DND-41 (cell line): Measurements from ENCODE around the gene STX3.

Experiments used
- ATAC-seq: fragments of 200-7000 bp; cut with Tn5 transposase; 3 replicates; pipeline ENCODE4 v1.9.1; 2021; ENCODE audit warnings: low read depth; ENCODE audit not compliant: insufficient read depth
- DNase-seq: peaks from one replicate; pipeline ENCODE4 v3.0.0-alpha.2; 2020
- H2AFZ ChIP-seq: 2 replicates; pipeline ENCODE4 v1.6.0; 2012; ENCODE audit warnings: low read depth, low read length
- H3K27ac ChIP-seq: 2 replicates; pipeline ENCODE4 v1.5.1; 2012; ENCODE audit warnings: low read length, inconsistent platforms
- H3K27me3 ChIP-seq: fragments of 200-600 bp; sonication (generic); 2 replicates; pipeline ENCODE4 v1.6.0; 2012; ENCODE audit warnings: low read length, mild to moderate bottlenecking, inconsistent platforms; ENCODE audit not compliant: insufficient read depth, poor library complexity
- H3K36me3 ChIP-seq: 2 replicates; pipeline ENCODE4 v1.5.1; 2012; ENCODE audit warnings: low read length, inconsistent platforms; ENCODE audit not compliant: insufficient read depth
- H3K4me1 ChIP-seq: 2 replicates; pipeline ENCODE4 v1.5.1; 2012; ENCODE audit warnings: mild to moderate bottlenecking, low read length; ENCODE audit not compliant: insufficient read depth
- H3K4me2 ChIP-seq: 2 replicates; pipeline ENCODE4 v1.6.0; 2012; ENCODE audit warnings: mild to moderate bottlenecking, moderate library complexity, low read length, inconsistent platforms; ENCODE audit not compliant: insufficient read depth
- H3K4me3 ChIP-seq, 2 experiments: fragments of 200-600 bp in 1 of 2; shearing (Covaris generic) in 1 of 2; 2 replicates each; pipeline ENCODE4 v1.5.1; 2012 to 2016; ENCODE audit warnings: inconsistent platforms in 2 of 2, low read length in 2 of 2, mild to moderate bottlenecking in 2 of 2, low read depth in 1 of 2, moderate library complexity in 1 of 2
- H3K79me2 ChIP-seq: 2 replicates; pipeline ENCODE4 v1.6.0; 2012; ENCODE audit warnings: low read length, inconsistent platforms; ENCODE audit not compliant: insufficient read depth
- H3K9ac ChIP-seq: 2 replicates; pipeline ENCODE4 v1.6.0; 2012; ENCODE audit warnings: low read depth, mild to moderate bottlenecking, inconsistent platforms, low read length, moderate library complexity
- H3K9me3 ChIP-seq: 2 replicates; pipeline ENCODE4 v1.5.1; 2012; ENCODE audit warnings: low read length, moderate library complexity, mild to moderate bottlenecking, inconsistent platforms; ENCODE audit not compliant: insufficient read depth, severe bottlenecking
- H4K20me1 ChIP-seq: 2 replicates; pipeline ENCODE4 v1.6.0; 2012; ENCODE audit warnings: low read length; ENCODE audit not compliant: insufficient read depth
- EZH2 ChIP-seq: IDR thresholded peaks from 3 replicates; pipeline ENCODE4 v1.6.1; 2012; ENCODE audit warnings: borderline replicate concordance, low read depth, mild to moderate bottlenecking, moderate library complexity, low read length, inconsistent platforms; ENCODE audit not compliant: severe bottlenecking
- TF ChIP-seq, protein P1 (sequence below): IDR thresholded peaks from 2 replicates; pipeline ENCODE4 v1.5.1; 2012; ENCODE audit warnings: borderline replicate concordance, low read length, moderate library complexity, mild to moderate bottlenecking; ENCODE audit not compliant: poor library complexity, severe bottlenecking; ENCODE audit errors: extremely low read depth

The STX3 gene

DNA sequence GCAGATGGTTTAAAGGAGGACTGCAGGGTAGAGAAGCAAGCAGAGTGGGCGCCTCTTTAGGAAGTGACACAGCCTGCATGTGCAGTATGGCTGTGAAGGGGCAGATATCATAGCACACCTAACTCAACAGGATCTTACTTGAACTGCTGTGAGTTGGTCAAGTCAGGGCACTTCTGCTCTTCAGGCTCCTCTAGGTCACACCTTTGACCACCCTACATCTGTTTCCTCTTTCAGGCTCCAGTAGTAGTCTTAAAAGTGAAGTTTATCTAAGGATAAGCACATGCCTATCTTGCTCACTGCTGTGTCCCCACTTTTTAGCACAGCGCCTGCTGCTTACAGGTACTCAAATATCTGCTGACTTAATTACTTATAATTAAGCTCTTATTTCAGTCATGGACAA, 48.9 kb downstream of the STX3 start:
- Histone ChIP-seq H3K27ac (no peak overlapping the region), H3K27me3 (no peaks in the 10 kb centered on the region), H3K79me2 (peaks cover 5% of the 10 kb centered on the region; the same call in 1 of the 2 replicates), H3K9me3 (no peaks in the 10 kb centered on the region), H2AFZ (no peak overlapping the region), H4K20me1 (no peaks in the 10 kb centered on the region), H3K9ac (no peak overlapping the region), H3K4me2 (no peak overlapping the region), H3K4me3 (no peak overlapping the region), H3K4me1 (peaks cover 6% of the 10 kb centered on the region), H3K36me3 (peaks cover 37% of the 10 kb centered on the region)
- ATAC-seq (0 out of 3 replicates have a peak, but pooled peaks have one; percentile 14), DNase-seq (no peak)
- TF ChIP-seq EZH2, result no peak
- TF ChIP-seq, protein P1, sequence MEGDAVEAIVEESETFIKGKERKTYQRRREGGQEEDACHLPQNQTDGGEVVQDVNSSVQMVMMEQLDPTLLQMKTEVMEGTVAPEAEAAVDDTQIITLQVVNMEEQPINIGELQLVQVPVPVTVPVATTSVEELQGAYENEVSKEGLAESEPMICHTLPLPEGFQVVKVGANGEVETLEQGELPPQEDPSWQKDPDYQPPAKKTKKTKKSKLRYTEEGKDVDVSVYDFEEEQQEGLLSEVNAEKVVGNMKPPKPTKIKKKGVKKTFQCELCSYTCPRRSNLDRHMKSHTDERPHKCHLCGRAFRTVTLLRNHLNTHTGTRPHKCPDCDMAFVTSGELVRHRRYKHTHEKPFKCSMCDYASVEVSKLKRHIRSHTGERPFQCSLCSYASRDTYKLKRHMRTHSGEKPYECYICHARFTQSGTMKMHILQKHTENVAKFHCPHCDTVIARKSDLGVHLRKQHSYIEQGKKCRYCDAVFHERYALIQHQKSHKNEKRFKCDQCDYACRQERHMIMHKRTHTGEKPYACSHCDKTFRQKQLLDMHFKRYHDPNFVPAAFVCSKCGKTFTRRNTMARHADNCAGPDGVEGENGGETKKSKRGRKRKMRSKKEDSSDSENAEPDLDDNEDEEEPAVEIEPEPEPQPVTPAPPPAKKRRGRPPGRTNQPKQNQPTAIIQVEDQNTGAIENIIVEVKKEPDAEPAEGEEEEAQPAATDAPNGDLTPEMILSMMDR, result no peak

- Histone ChIP-seq H3K36me3 (peaks cover 41% of the 10 kb centered on the region), H4K20me1 (no peaks in the 10 kb centered on the region), H2AFZ (no peak overlapping the region), H3K9me3 (no peaks in the 10 kb centered on the region), H3K27me3 (no peaks in the 10 kb centered on the region), H3K4me1 (peaks cover 22% of the 10 kb centered on the region), H3K79me2 (peaks cover 27% of the 10 kb centered on the region), H3K9ac (no peak overlapping the region), H3K27ac (no peak overlapping the region), H3K4me3 (no peak overlapping the region), H3K4me2 (no peak overlapping the region)
- ATAC-seq, result no peak
- no peak for TF ChIP-seq EZH2
- TF ChIP-seq, protein P1, result no peak
- DNase-seq, result no peak
Measured at GRCh38 chr11:59807047-59807610, 52.0 kb downstream of the STX3 start.

GRCh38 chr11:59810189-59810910, 55.2 kb downstream of the STX3 start, which contains the start of gene MRPL16:
Gene MRPL16, minus strand, starts transcription at chr11:59810778. Its CDS starts 120 bp downstream, at chr11:59810658.
- no peaks in the 10 kb centered on the region for H4K20me1 ChIP-seq
- H3K27me3 ChIP-seq, result no peaks in the 10 kb centered on the region
- H3K9me3 ChIP-seq, result peaks cover 2% of the 10 kb centered on the region
- H3K9ac ChIP-seq, result peak within 1 kb of the TSS; percentile 92
- peak within 1 kb of the TSS; percentile 92 for H2AFZ ChIP-seq
- peaks cover 41% of the 10 kb centered on the region for H3K36me3 ChIP-seq
- peaks cover 27% of the 10 kb centered on the region for H3K79me2 ChIP-seq
- ATAC-seq, result peak; percentile 95
- peak within 1 kb of the TSS; percentile 95 for H3K4me2 ChIP-seq
- H3K4me3 ChIP-seq, result peak within 1 kb of the TSS; percentile 75 to 94
- peak; percentile 89 for DNase-seq
- TF ChIP-seq, protein P1, result peak; percentile 27
- TF ChIP-seq EZH2, result no peak
- H3K4me1 ChIP-seq, result peaks cover 41% of the 10 kb centered on the region
- peak within 1 kb of the TSS; percentile 81 for H3K27ac ChIP-seq
